SKM-1 (cell line): ENCODE results near the gene DHX34.
A peak's percentile ranks its signal among the peaks of the same experiment; 100 is the strongest.
"Not testable (repeated sequence)": the region's sequence is repeated elsewhere in the genome, so short reads cannot be mapped to it uniquely, and the experiment has no call there.

ENCODE experiments used
- DNase-seq: peaks from one replicate; lab custom pipeline; 2025; ENCODE audit not compliant: unreplicated experiment; lab: John Stamatoyannopoulos, UW

DHX34 gene

GRCh38 chr19:47386582-47386981, 37.5 kb downstream of the DHX34 start:
- DNase-seq, result not testable (repeated sequence)

GRCh38 chr19:47387623-47388022, 38.5 kb downstream of the DHX34 start:
- DNase-seq, result not testable (repeated sequence)

- DNase-seq, result not testable (repeated sequence)
Measured at GRCh38 chr19:47388721-47389120, 39.6 kb downstream of the DHX34 start.

- peak; percentile 27 for DNase-seq
Measured at GRCh38 chr19:47389150-47389556, 40.0 kb downstream of the DHX34 start.

GRCh38 chr19:47390533-47391488, 41.7 kb downstream of the DHX34 start:
- DNase-seq, result no peak

- peak; percentile 17 for DNase-seq
Measured at GRCh38 chr19:47391510-47392223, 42.6 kb downstream of the DHX34 start.

- DNase-seq, result no peak
Measured at GRCh38 chr19:47398707-47399597, 49.8 kb downstream of the DHX34 start.

GRCh38 chr19:47402504-47402903, 53.4 kb downstream of the DHX34 start:
- DNase-seq, result no peak

- no peak for DNase-seq
Measured at GRCh38 chr19:47404334-47405196, 55.5 kb downstream of the DHX34 start.

GRCh38 chr19:47405197-47405550, 56.1 kb downstream of the DHX34 start:
- DNase-seq, result no peak

- no peak for DNase-seq
Measured at GRCh38 chr19:47405854-47406417, 56.8 kb downstream of the DHX34 start.

GRCh38 chr19:47406711-47407416, 57.7 kb downstream of the DHX34 start:
- DNase-seq, result no peak

- DNase-seq, result no peak
Measured at GRCh38 chr19:47407417-47407774, 58.3 kb downstream of the DHX34 start.

- DNase-seq, result no peak
Measured at GRCh38 chr19:47408156-47408938, 59.2 kb downstream of the DHX34 start.

- no peak for DNase-seq
Measured at GRCh38 chr19:47411101-47411500, 62.0 kb downstream of the DHX34 start.

GRCh38 chr19:47411696-47412095, 62.6 kb downstream of the DHX34 start:
- DNase-seq, result not testable (repeated sequence)

- no peak for DNase-seq
Measured at GRCh38 chr19:47413941-47414340, 64.8 kb downstream of the DHX34 start.

GRCh38 chr19:47414469-47414868, 65.4 kb downstream of the DHX34 start:
- no peak for DNase-seq
